Omental fat pad (tissue), 4 donors: ENCODE data around the gene TUBA8. TPM values are rescaled to one million over a fixed set of nuclear protein-coding genes. Genes with fewer than 3 reads are reported as not detected.
A peak's percentile ranks its signal among the peaks of the same experiment; 100 is the strongest.
"Not testable (repeated sequence)": the region's sequence is repeated elsewhere in the genome, so short reads cannot be mapped to it uniquely, and the experiment has no call there.

Source experiments
- ATAC-seq: fragments of 150-250 bp; one replicate; pipeline ENCODE4 v1.9.1; 2016; ENCODE audit warnings: mild to moderate bottlenecking, moderate library complexity; ENCODE audit not compliant: low FRiP score
- DNase-seq: peaks from one replicate; pipeline ENCODE4 v3.0.0-alpha.2; 2019; ENCODE audit warnings: low spot score
- CTCF ChIP-seq, 3 donors: fragments of 450-650 bp; IDR thresholded peaks; one replicate each; pipeline ENCODE4 v1.5.1; 2016 to 2017; ENCODE audit warnings: antibody characterized with exemption in 3 of 3, mild to moderate bottlenecking in 3 of 3, moderate library complexity in 2 of 3
- total RNA-seq, 4 donors: library from RNA; depleted of rRNA; stranded (reverse); fragments of >200 nt; gene quantifications; one replicate each; pipeline ENCODE4 v1.1.0, GENCODE V29; 2016

The TUBA8 gene
- total RNA-seq = 10 to 100 TPM in 1 of 4 donors, 1 to 10 TPM in 3; 3.2 to 12.1 (median 4.4) TPM

- no peak for TF ChIP-seq CTCF (IDR thresholded peaks at IDR 0.05)
- ATAC-seq (peak; percentile 81), DNase-seq (no peak)
Measured at GRCh38 chr22:18110194-18110953, at the start of gene TUBA8. TUBA8 (plus strand) TSS chr22:18110809; CDS start chr22:18110866, 57 bp downstream.

GRCh38 chr22:18062421-18062820 is 48.2 kb upstream of the TUBA8 start:
- ATAC-seq (no peak), DNase-seq (no peak)
- TF ChIP-seq CTCF (IDR thresholded peaks at IDR 0.05) = no peak

GRCh38 chr22:18063306-18063705 is 47.3 kb upstream of the TUBA8 start:
- no peak for TF ChIP-seq CTCF (IDR thresholded peaks at IDR 0.05)
- DNase-seq = no peak
- ATAC-seq = no peak

- ATAC-seq, DNase-seq: not testable (repeated sequence)
Measured at GRCh38 chr22:18063715-18064114, 46.9 kb upstream of the TUBA8 start.

- no peak for DNase-seq
- no peak for TF ChIP-seq CTCF (IDR thresholded peaks at IDR 0.05)
- no peak for ATAC-seq
Measured at GRCh38 chr22:18064636-18065035, 46.0 kb upstream of the TUBA8 start.

GRCh38 chr22:18065256-18065655 is 45.4 kb upstream of the TUBA8 start:
- ATAC-seq = no peak
- DNase-seq = no peak
- TF ChIP-seq CTCF (IDR thresholded peaks at IDR 0.05) = no peak

- ATAC-seq = no peak
- TF ChIP-seq CTCF (IDR thresholded peaks at IDR 0.05) = no peak
- DNase-seq = no peak
Measured at GRCh38 chr22:18066181-18066859, 44.3 kb upstream of the TUBA8 start.
